Gastrocnemius medialis (tissue), 4 donors: ENCODE measurements around the gene CTNNA2.

Experiments
- CTCF ChIP-seq, 5 experiments: fragments of 450-650 bp in 3 of 5; fragments of 200-600 bp in 2 of 5; sonication (generic) in 2 of 5; IDR thresholded peaks in 4 of 5; conservative IDR thresholded peaks in 1 of 5; 1 replicate in 4 of 5; 2 replicates in 1 of 5; pipeline ENCODE4 v1.5.1; 2016 to 2019; ENCODE audit warnings: antibody characterized with exemption in 5 of 5, mild to moderate bottlenecking in 3 of 5, moderate library complexity in 3 of 5
- POLR2A ChIP-seq, 2 donors: fragments of 450-650 bp; IDR thresholded peaks; one replicate each; pipeline ENCODE4 v1.6.1; 2017; ENCODE audit warnings: antibody characterized with exemption in 2 of 2, mild to moderate bottlenecking in 2 of 2, moderate library complexity in 2 of 2

GRCh38 chr2:80340022-80340421 is 827.2 kb downstream of the CTNNA2 start:
- no peak for TF ChIP-seq CTCF (IDR thresholded peaks at IDR 0.05 in 4 of 5, conservative IDR thresholded peaks at IDR 0.05 in 1 of 5)
- TF ChIP-seq POLR2A (IDR thresholded peaks at IDR 0.05): no peak
